SK-N-SH treated with all-trans-retinoic acid at 6 μM for 48 hours (cell line): ENCODE results near the gene TIMP2.

Experiments used
- ARNTL ChIP-seq: fragments of 450-650 bp; formaldehyde crosslinking; IDR thresholded peaks from 2 replicates; pipeline ENCODE4 v1.5.0; 2020; ENCODE audit warnings: low read depth, mild to moderate bottlenecking, moderate library complexity, borderline replicate concordance
- BACH2 ChIP-seq: fragments of 250-450 bp; sonication (Bioruptor Pico); IDR thresholded peaks from 2 replicates; pipeline ENCODE4 v1.9.0; 2021; ENCODE audit warnings: mild to moderate bottlenecking, borderline replicate concordance
- CREB5 ChIP-seq: fragments of 250-450 bp; sonication (Bioruptor Pico); IDR thresholded peaks from 2 replicates; pipeline ENCODE4 v1.5.1; 2020; ENCODE audit warnings: low read depth, mild to moderate bottlenecking, moderate library complexity
- PATZ1 ChIP-seq: fragments of 250-450 bp; sonication (Bioruptor Pico); IDR thresholded peaks from 2 replicates; pipeline ENCODE4 v1.8.0; 2020; ENCODE audit warnings: mild to moderate bottlenecking, moderate library complexity, borderline replicate concordance
- POU6F1 ChIP-seq: fragments of 250-450 bp; sonication (Bioruptor Pico); IDR thresholded peaks from 2 replicates; pipeline ENCODE4 v1.8.0; 2021; ENCODE audit warnings: low read depth, mild to moderate bottlenecking, moderate library complexity, borderline replicate concordance
- SNAI2 ChIP-seq: fragments of 250-450 bp; sonication (Bioruptor Pico); IDR thresholded peaks from 2 replicates; pipeline ENCODE4 v1.5.0; 2020; ENCODE audit warnings: mild to moderate bottlenecking, moderate library complexity
- TOX ChIP-seq: fragments of 250-450 bp; sonication (Bioruptor Pico); IDR thresholded peaks from 2 replicates; pipeline ENCODE4 v1.8.0; 2021; ENCODE audit warnings: mild to moderate bottlenecking, moderate library complexity, borderline replicate concordance
- ZFP3 ChIP-seq: fragments of 250-450 bp; sonication (Bioruptor Pico); IDR thresholded peaks from 2 replicates; pipeline ENCODE4 v1.5.0; 2020; ENCODE audit warnings: mild to moderate bottlenecking, moderate library complexity
- ZFP30 ChIP-seq: fragments of 450-650 bp; formaldehyde crosslinking; IDR thresholded peaks from 2 replicates; pipeline ENCODE4 v1.5.0; 2022; ENCODE audit warnings: mild to moderate bottlenecking, moderate library complexity

- TF ChIP-seq ARNTL (no peak), POU6F1 (CRISPR knock-in tag) (no peak), ZFP30 (CRISPR knock-in tag) (no peak), BACH2 (CRISPR knock-in tag) (no peak), PATZ1 (CRISPR knock-in tag) (no peak), TOX (CRISPR knock-in tag) (no peak), ZFP3 (CRISPR knock-in tag) (no peak), SNAI2 (CRISPR knock-in tag) (no peak), CREB5 (CRISPR knock-in tag) (no peak)
Observed at GRCh38 chr17:78922816-78923498, 2.2 kb downstream of the TIMP2 start.
